GM18519 (cell line): ENCODE data around the gene ITK.

ENCODE experiments used
- ATAC-seq: cut with Tn5 transposase; IDR thresholded peaks from one replicate; pipeline ENCODE4 v1.9.1; 2021; ENCODE audit warnings: mild to moderate bottlenecking, moderate library complexity; ENCODE audit not compliant: unreplicated experiment, low FRiP score

The ITK gene

GRCh38 chr5:157180374-157181264 is at the start of gene ITK:
ITK (plus strand) TSS chr5:157180840; CDS start chr5:157180978, 138 bp downstream.
- no peak for ATAC-seq

GRCh38 chr5:157130925-157131324 is 49.7 kb upstream of the ITK start:
- ATAC-seq, result no peak

- ATAC-seq, result no peak
Observed at GRCh38 chr5:157132281-157132612, 48.4 kb upstream of the ITK start.

GRCh38 chr5:157137691-157138090 is 42.9 kb upstream of the ITK start:
- no peak for ATAC-seq

- ATAC-seq, result peak; percentile 99
Observed at GRCh38 chr5:157142317-157143126, 38.1 kb upstream of the ITK start, which contains the start of gene MED7. MED7 (minus strand) TSS chr5:157142865; CDS start chr5:157139431, 3,434 bp downstream.

- peak; percentile 29 for ATAC-seq
Observed at GRCh38 chr5:157143127-157143971, 37.3 kb upstream of the ITK start.

- ATAC-seq, result no peak
Observed at GRCh38 chr5:157148734-157149615, 31.7 kb upstream of the ITK start.

- no peak for ATAC-seq
Observed at GRCh38 chr5:157150995-157151394, 29.6 kb upstream of the ITK start.

- ATAC-seq, result no peak
Observed at GRCh38 chr5:157155297-157155696, 25.3 kb upstream of the ITK start.

- ATAC-seq, result no peak
Observed at GRCh38 chr5:157157293-157157891, 23.2 kb upstream of the ITK start.

GRCh38 chr5:157159209-157159751 is 21.4 kb upstream of the ITK start:
- no peak for ATAC-seq

- no peak for ATAC-seq
Observed at GRCh38 chr5:157160001-157160400, 20.6 kb upstream of the ITK start.

GRCh38 chr5:157161996-157162395 is 18.6 kb upstream of the ITK start:
- no peak for ATAC-seq

- ATAC-seq, result no peak
Observed at GRCh38 chr5:157162919-157163510, 17.6 kb upstream of the ITK start.

GRCh38 chr5:157164521-157164920 is 16.1 kb upstream of the ITK start:
- no peak for ATAC-seq

- ATAC-seq, result no peak
Observed at GRCh38 chr5:157165261-157165660, 15.4 kb upstream of the ITK start.

GRCh38 chr5:157165668-157166067 is 15.0 kb upstream of the ITK start:
- no peak for ATAC-seq
